SJCRH30 (cell line): ENCODE results near the gene STK11IP. TPM values are rescaled to one million over a fixed set of nuclear protein-coding genes. Genes with fewer than 3 reads are reported as not detected.

Experiments used
- DNase-seq, 2 experiments: peaks; one replicate each; pipeline ENCODE4 v3.0.0-alpha.2; 2015 to 2020
- H3K27ac ChIP-seq: fragments of 250-450 bp; sonication (Bioruptor Pico); 2 replicates; pipeline ENCODE4 v1.5.1; 2020; ENCODE audit warnings: mild to moderate bottlenecking, moderate library complexity
- H3K27me3 ChIP-seq: fragments of 250-450 bp; sonication (Bioruptor Pico); 2 replicates; pipeline ENCODE4 v1.5.1; 2020; ENCODE audit warnings: mild to moderate bottlenecking, moderate library complexity
- H3K36me3 ChIP-seq: fragments of 250-450 bp; sonication (Bioruptor Pico); 2 replicates; pipeline ENCODE4 v1.5.1; 2020; ENCODE audit warnings: mild to moderate bottlenecking, moderate library complexity
- H3K4me1 ChIP-seq: fragments of 250-450 bp; sonication (Bioruptor Pico); 2 replicates; pipeline ENCODE4 v1.5.1; 2020; ENCODE audit warnings: mild to moderate bottlenecking, moderate library complexity
- H3K4me3 ChIP-seq: fragments of 250-450 bp; sonication (Bioruptor Pico); 2 replicates; pipeline ENCODE4 v1.5.1; 2020; ENCODE audit warnings: mild to moderate bottlenecking, moderate library complexity
- H3K9me3 ChIP-seq: fragments of 250-450 bp; sonication (Bioruptor Pico); replicated peaks from 2 replicates; pipeline ENCODE4 v1.5.1; 2020; ENCODE audit warnings: mild to moderate bottlenecking, moderate library complexity
- total RNA-seq: library from RNA; depleted of rRNA; stranded (reverse); fragments of >200 nt; shearing (Covaris generic); gene quantifications from 2 replicates; pipeline ENCODE4 v1.2.3, GENCODE V29; 2014; rRNA removed

The STK11IP gene, protein sequence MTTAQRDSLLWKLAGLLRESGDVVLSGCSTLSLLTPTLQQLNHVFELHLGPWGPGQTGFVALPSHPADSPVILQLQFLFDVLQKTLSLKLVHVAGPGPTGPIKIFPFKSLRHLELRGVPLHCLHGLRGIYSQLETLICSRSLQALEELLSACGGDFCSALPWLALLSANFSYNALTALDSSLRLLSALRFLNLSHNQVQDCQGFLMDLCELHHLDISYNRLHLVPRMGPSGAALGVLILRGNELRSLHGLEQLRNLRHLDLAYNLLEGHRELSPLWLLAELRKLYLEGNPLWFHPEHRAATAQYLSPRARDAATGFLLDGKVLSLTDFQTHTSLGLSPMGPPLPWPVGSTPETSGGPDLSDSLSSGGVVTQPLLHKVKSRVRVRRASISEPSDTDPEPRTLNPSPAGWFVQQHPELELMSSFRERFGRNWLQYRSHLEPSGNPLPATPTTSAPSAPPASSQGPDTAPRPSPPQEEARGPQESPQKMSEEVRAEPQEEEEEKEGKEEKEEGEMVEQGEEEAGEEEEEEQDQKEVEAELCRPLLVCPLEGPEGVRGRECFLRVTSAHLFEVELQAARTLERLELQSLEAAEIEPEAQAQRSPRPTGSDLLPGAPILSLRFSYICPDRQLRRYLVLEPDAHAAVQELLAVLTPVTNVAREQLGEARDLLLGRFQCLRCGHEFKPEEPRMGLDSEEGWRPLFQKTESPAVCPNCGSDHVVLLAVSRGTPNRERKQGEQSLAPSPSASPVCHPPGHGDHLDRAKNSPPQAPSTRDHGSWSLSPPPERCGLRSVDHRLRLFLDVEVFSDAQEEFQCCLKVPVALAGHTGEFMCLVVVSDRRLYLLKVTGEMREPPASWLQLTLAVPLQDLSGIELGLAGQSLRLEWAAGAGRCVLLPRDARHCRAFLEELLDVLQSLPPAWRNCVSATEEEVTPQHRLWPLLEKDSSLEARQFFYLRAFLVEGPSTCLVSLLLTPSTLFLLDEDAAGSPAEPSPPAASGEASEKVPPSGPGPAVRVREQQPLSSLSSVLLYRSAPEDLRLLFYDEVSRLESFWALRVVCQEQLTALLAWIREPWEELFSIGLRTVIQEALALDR
- 11.0 and 20.2 TPM in 2 replicates for total RNA-seq

DNA sequence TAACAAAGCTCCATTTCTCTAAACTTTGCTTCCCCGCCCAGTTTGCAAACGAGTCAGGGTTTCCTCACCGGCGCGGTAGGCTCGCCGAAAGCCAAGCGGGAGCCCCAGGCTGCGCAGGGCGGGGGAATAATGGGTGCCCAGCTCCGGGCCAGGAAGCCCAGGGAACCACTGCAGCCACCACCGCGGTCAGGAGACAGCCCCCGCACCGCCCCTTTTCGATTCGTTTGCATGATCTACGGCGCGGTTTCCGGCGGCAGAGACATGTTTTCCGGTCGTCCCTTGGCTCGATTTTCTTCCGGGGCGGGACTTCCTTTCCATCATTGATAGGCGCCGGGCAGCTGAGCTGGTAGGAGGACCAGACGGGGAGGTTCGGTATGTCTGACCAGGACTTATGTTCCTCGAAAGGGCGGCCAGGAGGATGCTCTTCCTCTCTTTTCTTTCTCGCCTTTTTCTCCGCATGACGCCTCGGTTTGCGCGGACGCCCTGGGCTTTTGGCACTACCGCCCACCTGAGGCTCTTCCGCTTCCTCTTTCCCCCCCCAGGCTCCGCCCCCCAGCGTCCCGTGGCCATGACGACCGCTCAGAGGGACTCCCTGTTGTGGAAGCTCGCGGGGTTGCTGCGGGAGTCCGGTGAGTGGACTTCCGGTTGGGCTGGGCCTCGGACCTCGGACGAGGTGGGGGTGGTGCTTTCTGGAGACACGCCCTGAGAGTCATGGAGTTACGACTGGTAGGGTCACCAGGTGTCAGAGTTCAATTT, at the start of gene STK11IP:
Gene STK11IP, plus strand, starts transcription at position 306 of the 756 bp plus-strand sequence. Its CDS starts 263 bp downstream, at position 569.
- Histone ChIP-seq H3K9me3 (no peaks in the 10 kb centered on the region), H3K36me3 (no peaks in the 10 kb centered on the region), H3K27ac (peak within 1 kb of the TSS; percentile 75), H3K4me1 (peaks cover 28% of the 10 kb centered on the region), H3K27me3 (no peaks in the 10 kb centered on the region), H3K4me3 (peak within 1 kb of the TSS; percentile 67)
- DNase-seq: peak; percentile 96 to 98

DNA sequence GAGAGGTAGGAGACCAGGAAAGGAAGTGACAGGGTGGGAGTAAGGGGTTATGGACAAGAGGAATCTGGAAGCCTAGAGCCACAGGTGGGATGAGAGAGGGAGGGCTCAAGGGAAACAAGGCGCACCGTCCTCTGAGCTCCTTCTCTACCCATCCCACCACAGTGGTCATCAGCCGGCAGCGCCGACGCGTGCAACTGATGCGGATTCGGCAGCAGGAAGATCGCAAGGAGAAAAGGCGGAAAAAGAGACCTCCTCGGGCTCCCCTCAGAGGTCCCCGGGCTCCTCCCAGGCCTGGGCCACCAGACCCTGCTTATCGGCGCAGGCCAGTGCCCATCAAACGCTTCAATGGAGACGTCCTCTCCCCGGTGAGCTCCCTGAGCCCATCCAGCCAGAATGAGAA, 48.7 kb upstream of the STK11IP start:
- Histone ChIP-seq H3K4me3 (no peak overlapping the region), H3K4me1 (peaks cover 6% of the 10 kb centered on the region; the same call in 1 of the 2 replicates), H3K27ac (no peak overlapping the region), H3K9me3 (no peaks in the 10 kb centered on the region), H3K27me3 (no peaks in the 10 kb centered on the region), H3K36me3 (no peaks in the 10 kb centered on the region)
- no peak for DNase-seq

DNA sequence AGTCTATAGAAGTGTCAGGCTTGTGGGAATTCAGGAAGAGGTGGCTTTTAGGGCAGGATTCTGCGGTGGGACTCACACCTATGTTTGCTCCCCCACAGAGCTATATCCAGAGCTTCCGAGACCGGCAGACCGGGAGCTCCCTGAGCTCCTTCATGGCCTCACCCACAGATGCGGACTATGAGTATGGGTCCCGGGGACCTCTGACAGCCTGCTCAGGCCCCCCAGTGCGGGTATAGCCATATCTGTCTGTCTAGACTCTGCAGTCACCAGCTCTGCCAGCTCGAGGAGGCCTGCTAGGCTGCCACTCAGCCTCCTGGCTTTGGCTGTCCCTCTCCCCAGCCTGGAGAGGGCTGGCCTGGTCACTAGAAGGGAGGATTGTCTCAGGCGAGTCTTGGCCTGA, 48.0 kb upstream of the STK11IP start:
- Histone ChIP-seq H3K27me3 (no peaks in the 10 kb centered on the region), H3K9me3 (no peaks in the 10 kb centered on the region), H3K4me1 (peaks cover 6% of the 10 kb centered on the region; the same call in 1 of the 2 replicates), H3K36me3 (no peaks in the 10 kb centered on the region), H3K4me3 (no peak overlapping the region), H3K27ac (no peak overlapping the region)
- DNase-seq: no peak

DNA sequence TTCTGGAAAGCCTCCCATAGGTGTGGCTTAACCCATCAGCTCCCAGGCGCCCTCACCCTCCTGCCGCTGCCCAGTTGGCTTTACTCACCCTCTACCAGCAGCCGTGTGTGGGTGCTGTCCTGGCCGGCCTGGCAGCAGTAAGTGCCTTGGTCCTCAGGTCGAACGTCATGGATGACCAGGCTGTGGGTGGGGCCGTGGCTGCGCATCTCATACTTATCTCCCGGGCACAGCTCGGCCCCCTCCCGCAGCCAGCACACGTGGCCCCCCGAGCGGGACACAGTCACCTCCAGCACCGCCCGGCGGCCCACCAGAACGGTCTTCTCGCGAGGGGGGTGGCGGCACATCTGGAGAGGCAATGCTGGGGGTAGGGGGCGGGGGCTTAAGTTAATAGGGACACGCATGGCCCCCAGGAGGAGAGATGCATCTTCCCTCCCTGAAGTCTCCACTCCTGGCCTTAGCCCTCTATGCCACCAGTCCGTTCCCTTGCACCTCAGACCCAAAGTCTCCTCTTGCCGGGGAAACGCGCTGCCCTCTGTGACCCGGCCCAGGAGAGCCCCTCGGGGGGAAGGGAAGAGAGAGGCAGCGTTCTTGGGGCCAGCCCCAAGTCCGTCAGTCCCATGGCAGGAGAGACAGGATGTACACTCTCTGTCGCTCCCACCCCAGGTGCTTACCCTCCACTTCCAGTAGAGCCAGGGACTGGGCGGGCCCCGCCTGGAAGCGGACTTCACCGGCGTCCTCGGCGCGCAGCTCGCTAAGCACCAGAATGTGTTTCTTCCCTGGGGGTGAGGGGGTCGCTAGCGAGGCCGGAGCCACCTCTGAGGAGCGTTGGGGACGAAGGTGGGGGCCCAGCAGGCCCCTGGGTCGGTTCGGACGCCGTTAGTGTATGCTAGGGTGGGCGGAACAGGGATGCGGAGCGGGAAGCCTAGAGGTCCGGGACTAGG, 45.9 kb upstream of the STK11IP start:
- H3K4me3 ChIP-seq: peak overlapping the region; percentile 72
- no peak for DNase-seq
- peak overlapping the region; percentile 41; the same call in 1 of the 2 replicates for H3K27ac ChIP-seq

DNA sequence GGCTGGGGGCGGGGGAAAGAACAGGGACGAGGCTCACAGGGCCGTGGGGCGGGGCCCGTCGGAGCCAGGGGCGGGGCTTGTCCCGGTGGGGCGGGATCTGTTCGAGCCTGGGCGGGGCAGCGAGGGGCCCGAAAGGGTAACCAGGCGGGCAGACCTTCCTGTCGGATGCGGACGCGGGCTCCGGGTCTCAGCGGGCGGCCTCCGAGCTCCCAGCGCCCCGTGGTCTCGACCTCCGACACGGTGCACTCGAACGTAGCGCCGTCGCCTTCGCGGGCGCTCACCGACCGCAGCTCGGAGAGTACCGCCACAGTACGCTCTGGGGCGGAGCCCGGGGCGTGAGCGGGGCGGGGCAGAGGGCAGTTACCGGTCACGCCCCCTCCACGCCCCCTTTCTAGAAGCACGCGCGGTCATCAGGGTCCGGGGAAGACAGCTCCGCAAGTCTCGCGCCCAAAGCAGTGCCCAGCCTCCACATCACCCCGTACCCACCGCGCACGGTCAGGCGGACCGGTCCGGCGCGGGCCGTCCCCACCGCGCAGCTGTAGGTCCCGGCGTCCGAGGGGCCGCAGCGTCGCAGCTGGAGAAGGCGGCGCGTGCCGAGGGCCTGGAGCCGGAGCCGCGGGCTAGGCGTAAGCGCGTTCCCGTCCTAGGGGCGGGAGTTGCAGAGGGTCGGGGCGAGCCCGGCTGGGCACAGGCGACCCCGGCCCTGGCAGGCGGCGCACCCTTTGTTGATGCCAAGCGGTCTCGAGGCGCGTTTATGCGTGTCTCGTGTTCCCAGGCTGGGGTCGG, 45.1 kb upstream of the STK11IP start:
- H3K4me1 ChIP-seq: peaks cover 6% of the 10 kb centered on the region; the same call in 1 of the 2 replicates
- peak overlapping the region; percentile 41; the same call in 1 of the 2 replicates for H3K27ac ChIP-seq
- no peaks in the 10 kb centered on the region for H3K36me3 ChIP-seq
- H3K9me3 ChIP-seq: no peaks in the 10 kb centered on the region
- DNase-seq: peak; percentile 89 to 90
- peak overlapping the region; percentile 72 for H3K4me3 ChIP-seq
- H3K27me3 ChIP-seq: no peaks in the 10 kb centered on the region

More for the DNA sequence above, 45.9 kb upstream of the STK11IP start:
- H3K27me3 ChIP-seq: no peaks in the 10 kb centered on the region
- H3K36me3 ChIP-seq: no peaks in the 10 kb centered on the region
- peaks cover 6% of the 10 kb centered on the region; the same call in 1 of the 2 replicates for H3K4me1 ChIP-seq
- no peaks in the 10 kb centered on the region for H3K9me3 ChIP-seq

DNA sequence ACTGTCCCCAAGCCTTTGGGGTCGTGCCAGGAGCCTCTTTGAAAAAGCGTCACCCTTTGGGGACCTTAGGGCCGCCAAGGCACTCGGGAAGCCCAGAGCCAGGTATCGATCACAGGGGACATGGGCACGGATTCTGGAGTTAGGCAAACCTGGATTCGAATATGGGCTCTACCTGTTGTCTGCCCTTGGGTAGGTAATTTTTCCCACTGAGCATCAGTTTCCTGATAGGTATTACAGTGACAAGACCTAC, 44.6 kb upstream of the STK11IP start:
- Histone ChIP-seq H3K27me3 (no peaks in the 10 kb centered on the region), H3K4me1 (peaks cover 6% of the 10 kb centered on the region; the same call in 1 of the 2 replicates), H3K36me3 (no peaks in the 10 kb centered on the region), H3K9me3 (no peaks in the 10 kb centered on the region), H3K27ac (no peak overlapping the region), H3K4me3 (peak overlapping the region; percentile 72)
- DNase-seq: no peak

DNA sequence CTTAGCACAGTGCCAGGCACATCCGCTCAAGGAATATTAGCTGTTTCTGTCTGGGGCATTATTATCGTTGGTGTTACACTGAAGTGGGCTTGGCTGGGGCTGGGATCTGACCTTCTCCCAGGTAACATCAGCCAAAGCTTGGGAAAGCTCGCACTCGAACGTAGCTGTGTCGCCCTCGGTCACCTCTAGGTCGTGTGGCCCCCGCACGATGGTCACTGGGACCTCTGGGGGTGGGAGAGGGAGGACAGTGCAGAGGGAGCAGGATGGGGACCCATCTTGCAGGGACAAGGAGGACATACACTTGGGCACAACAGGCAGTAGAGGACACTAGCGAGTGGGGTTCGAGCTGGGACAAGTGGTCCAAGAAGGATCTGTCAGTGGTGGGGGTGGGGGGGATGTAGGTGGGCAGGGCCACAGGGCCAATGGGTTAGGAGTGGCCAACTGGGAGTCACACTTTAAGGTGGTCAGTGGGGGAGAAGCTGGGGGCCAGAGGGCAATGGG, 44.1 kb upstream of the STK11IP start:
- H3K4me3 ChIP-seq: no peak overlapping the region
- no peak overlapping the region for H3K27ac ChIP-seq
- no peak for DNase-seq
- peaks cover 6% of the 10 kb centered on the region; the same call in 1 of the 2 replicates for H3K4me1 ChIP-seq
- no peaks in the 10 kb centered on the region for H3K9me3 ChIP-seq
- no peaks in the 10 kb centered on the region for H3K27me3 ChIP-seq
- H3K36me3 ChIP-seq: no peaks in the 10 kb centered on the region

DNA sequence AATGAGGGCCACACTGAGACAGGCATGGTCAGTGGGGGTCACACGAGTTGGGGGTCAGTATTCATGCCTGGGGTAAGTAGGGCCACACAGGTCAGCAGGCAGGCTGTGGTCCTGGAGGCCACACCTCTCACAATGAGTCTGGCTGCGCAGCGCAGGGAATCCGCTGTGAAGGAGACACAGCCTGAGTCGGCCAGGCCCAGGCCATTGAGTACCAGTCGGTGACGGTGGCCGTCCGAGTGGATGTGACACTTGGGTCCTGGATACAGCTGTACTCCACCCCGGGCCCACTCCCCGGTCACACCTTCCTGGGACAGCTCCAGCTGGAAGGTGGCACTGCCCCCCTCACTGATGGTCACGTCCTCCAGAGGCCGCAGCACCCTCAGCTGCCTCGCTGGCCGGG, 43.3 kb upstream of the STK11IP start:
- Histone ChIP-seq H3K4me3 (no peak overlapping the region), H3K36me3 (no peaks in the 10 kb centered on the region)
- no peak for DNase-seq

DNA sequence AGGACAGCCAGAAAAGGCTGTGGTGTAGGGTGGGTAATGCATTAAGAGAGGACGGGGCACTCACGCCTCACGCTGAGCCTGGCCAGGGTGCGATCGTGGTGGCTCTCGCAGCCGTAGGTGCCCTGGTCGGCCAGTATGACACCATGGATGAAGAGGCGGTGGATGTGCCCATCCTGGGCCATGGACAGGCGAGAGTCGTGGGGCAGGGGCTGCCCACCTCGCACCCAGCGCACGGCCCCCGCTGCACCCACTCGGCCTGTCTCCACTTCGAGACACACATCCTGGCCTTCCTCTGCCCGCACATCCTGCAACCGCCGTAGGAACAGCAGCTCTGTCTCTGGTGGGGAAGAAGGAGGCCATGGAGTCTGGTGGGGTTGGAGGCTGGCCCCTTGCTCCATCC, 41.7 kb upstream of the STK11IP start:
- Histone ChIP-seq H3K36me3 (no peaks in the 10 kb centered on the region), H3K27me3 (no peaks in the 10 kb centered on the region), H3K4me3 (no peak overlapping the region), H3K4me1 (peaks cover 16% of the 10 kb centered on the region), H3K27ac (no peak overlapping the region), H3K9me3 (no peaks in the 10 kb centered on the region)
- DNase-seq: no peak

More for the DNA sequence above, 43.3 kb upstream of the STK11IP start:
- Histone ChIP-seq H3K4me1 (peaks cover 6% of the 10 kb centered on the region; the same call in 1 of the 2 replicates), H3K9me3 (no peaks in the 10 kb centered on the region), H3K27me3 (no peaks in the 10 kb centered on the region), H3K27ac (no peak overlapping the region)

DNA sequence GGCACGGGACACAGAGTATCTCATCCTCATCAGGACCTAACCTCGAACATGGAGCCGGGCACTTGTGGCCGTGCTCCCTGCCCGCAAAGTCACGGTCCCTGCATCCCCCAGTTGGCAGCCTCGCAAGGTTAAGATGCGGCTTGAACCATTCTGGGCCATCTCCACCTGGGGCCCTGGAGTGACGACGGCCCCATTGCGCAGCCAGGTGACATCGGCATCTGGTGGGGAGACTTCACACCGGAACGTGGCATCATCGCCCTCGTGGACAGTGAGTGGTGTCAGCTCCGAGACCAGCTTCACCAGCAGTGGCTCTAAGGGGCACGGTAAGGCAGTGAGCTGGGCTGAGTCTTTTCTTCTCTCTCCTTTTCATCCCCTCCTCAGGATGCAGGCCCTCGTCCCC, 41.2 kb upstream of the STK11IP start:
- Histone ChIP-seq H3K27me3 (no peaks in the 10 kb centered on the region), H3K36me3 (no peaks in the 10 kb centered on the region), H3K27ac (no peak overlapping the region), H3K4me3 (no peak overlapping the region), H3K9me3 (no peaks in the 10 kb centered on the region), H3K4me1 (peaks cover 19% of the 10 kb centered on the region)
- DNase-seq: no peak

DNA sequence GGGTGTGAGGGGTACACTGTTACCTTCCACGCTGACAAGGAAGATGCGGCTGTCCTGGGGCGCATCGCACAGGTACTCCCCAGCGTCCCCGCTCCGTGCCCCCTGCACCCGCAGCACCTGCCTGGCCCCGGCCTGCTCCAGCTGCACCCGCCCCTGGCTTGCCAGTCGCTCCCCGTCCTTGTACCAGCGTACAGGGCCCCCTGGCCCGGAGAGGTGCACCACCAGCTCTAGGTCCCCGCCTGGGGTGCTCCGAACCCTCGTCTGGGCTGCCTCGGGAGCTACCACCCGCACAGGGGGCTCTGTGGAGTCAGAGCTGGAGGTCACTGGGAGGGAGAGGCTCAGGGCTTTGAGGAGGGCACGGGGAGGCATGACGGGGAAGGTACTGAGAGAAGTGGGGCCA, 40.3 kb upstream of the STK11IP start:
- Histone ChIP-seq H3K4me3 (no peak overlapping the region), H3K27me3 (no peaks in the 10 kb centered on the region), H3K4me1 (peaks cover 24% of the 10 kb centered on the region), H3K27ac (no peak overlapping the region), H3K9me3 (no peaks in the 10 kb centered on the region), H3K36me3 (no peaks in the 10 kb centered on the region)
- DNase-seq: no peak

DNA sequence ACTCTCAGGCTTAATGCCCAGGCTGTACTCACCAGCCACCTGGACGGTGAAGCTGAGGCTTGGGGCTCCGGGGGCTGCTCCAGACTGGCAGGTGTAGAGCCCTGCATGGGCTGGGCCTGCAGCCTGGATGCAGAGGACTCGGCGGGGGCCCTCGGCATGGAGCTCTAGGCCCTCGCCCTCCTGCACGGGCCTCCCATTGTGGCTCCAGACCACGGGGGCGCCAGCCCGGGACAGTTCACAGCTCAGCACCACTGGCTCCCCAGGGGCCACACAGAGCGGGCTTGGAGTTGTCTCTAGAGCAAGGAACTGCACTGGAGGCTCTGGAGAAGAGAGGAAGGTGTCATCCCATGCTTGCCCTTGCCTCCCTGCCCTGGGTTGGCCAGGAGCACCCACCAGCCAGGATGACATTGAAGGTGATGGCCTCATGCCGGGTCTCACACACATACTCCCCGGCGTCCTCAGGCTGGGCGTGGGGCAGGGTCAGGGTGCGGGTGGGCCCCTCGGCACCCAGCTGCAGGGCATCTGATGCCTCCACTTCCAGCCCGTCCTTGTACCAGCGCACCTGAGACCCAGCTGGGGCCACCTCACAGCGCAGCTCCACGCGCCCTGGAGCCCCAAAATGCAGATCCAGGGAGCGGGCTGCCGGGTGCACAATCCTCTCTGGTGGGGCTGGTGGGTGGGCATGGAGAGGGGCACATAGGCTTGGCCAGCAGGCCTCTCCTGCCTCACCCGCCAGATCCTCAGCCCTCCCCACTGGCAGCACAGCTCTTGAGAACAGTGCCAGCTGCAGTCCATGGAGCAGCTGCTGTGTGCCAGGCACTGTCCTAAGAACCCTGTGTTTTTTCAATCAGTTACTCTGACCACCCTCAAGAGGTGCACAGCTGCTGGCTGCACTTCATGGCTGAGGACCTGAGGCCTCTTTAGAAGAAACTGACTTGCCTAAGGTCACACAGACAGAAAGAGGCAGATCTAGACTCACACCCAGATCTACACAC, 39.6 kb upstream of the STK11IP start:
- H3K4me3 ChIP-seq: no peak overlapping the region
- H3K36me3 ChIP-seq: no peaks in the 10 kb centered on the region
- no peak for DNase-seq

More for the DNA sequence above, 39.6 kb upstream of the STK11IP start:
- Histone ChIP-seq H3K9me3 (no peaks in the 10 kb centered on the region), H3K27ac (no peak overlapping the region), H3K4me1 (peaks cover 31% of the 10 kb centered on the region), H3K27me3 (no peaks in the 10 kb centered on the region)
